MCF 10A (cell line): ENCODE data around the gene PTPRN2. TPM values are rescaled to one million over a fixed set of nuclear protein-coding genes. Genes with fewer than 3 reads are reported as not detected.

Experiments
- BruUV-seq: library from RNA; stranded (reverse); fragments of 400-500 nt; replicated peaks from 2 replicates; lab custom pipeline; 2021; lab: Mats Ljungman, UMichigan
- CTCF ChIA-PET: fragments of 300-600 bp; sonication (Branson Sonifier 250); formaldehyde crosslinking; extraction: SDS; loops from one replicate; lab custom pipeline; 2021; ENCODE audit warnings: antibody characterized with exemption, inconsistent platforms; lab: Yijun Ruan, JAX
- POLR2A ChIA-PET: fragments of 300-600, 350-650 bp; sonication (Branson Sonifier 250); formaldehyde crosslinking; extraction: SDS; loops from one replicate; lab custom pipeline; 2020; ENCODE audit warnings: antibody characterized with exemption, inconsistent platforms; lab: Yijun Ruan, JAX
- DNase-seq: peaks from one replicate; pipeline ENCODE4 v3.0.0-alpha.2; 2018; ENCODE audit not compliant: unreplicated experiment
- H3K27ac Mint-ChIP-seq: one replicate; pipeline ENCODE4 v1.8.0; 2022; ENCODE audit warnings: mild to moderate bottlenecking, low read depth, mixed read lengths; ENCODE audit not compliant: unreplicated experiment
- H3K27me3 Mint-ChIP-seq: one replicate; pipeline ENCODE4 v1.8.0; 2022; ENCODE audit warnings: mixed read lengths; ENCODE audit not compliant: insufficient read depth, unreplicated experiment
- H3K36me3 Mint-ChIP-seq: one replicate; pipeline ENCODE4 v1.8.0; 2022; ENCODE audit warnings: mild to moderate bottlenecking, moderate library complexity, mixed read lengths; ENCODE audit not compliant: insufficient read depth, unreplicated experiment
- H3K4me1 Mint-ChIP-seq: one replicate; pipeline ENCODE4 v1.8.0; 2022; ENCODE audit warnings: mixed read lengths; ENCODE audit not compliant: insufficient read depth, unreplicated experiment
- H3K4me3 Mint-ChIP-seq: one replicate; pipeline ENCODE4 v1.8.0; 2022; ENCODE audit warnings: mild to moderate bottlenecking, moderate library complexity, mixed read lengths; ENCODE audit not compliant: unreplicated experiment
- H3K9me3 Mint-ChIP-seq: one replicate; pipeline ENCODE4 v1.8.0; 2022; ENCODE audit warnings: mixed read lengths; ENCODE audit not compliant: unreplicated experiment
- intact Hi-C: fragments of 100-400 bp; cut with micrococcal nuclease; formaldehyde crosslinking; loops from 2 replicates; pipeline ENCODE4 v1.14.1; 2022
- total RNA-seq: library from RNA; stranded (reverse); gene quantifications from 2 replicates; pipeline ENCODE4 v1.2.3, GENCODE V29; 2022
- TF ChIP-seq, protein P1 (sequence below): fragments of 200-600 bp; IDR thresholded peaks from one replicate; pipeline ENCODE4 v1.8.0; 2022; ENCODE audit warnings: antibody characterized with exemption, mild to moderate bottlenecking; ENCODE audit not compliant: unreplicated experiment

The PTPRN2 gene
- total RNA-seq, 1 experiment from 2014 or later, result 4.5 TPM

DNA sequence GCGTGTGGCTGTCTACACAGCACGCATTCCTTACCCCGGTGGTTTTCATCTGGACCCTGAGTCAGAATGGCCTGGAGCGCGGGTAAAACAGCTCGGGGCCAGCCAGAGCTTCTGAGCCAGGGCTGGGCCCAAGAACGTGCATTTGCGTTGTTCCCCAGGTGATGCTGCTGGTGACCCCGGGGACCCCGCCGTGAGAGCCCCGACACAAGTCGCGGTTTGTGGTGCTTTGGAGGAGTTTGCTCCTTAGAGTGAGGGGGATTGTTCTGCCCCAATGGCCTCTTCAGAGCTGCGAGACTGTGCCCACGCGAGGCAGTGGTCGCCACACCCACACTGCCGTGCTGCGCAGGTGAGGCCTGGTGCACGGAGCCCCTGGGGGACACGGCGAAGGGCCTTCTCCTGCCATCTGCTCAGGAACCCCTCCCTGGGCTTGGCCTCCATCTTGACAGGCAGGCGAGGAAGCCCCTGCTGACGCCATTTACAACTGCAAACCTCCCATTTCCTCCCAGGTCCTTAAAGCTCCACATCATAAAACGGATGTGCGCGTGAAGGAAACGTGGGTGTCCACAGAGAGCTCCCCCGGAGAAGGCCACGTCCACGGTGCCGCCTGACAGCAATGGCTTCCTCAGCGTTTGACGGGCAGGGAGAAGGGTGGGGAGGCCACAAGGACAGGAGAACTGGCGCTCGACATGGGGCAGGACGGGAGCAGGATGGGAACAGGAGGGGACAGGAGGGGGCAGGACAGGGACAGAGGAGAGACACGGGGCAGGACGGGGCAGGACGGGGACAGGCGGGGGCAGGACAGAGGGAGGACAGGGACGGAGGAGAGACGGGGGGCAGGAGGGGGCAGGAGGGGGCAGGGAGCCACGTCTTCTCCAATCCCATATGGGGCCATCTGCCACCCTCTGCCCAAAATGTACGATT, 773.6 kb downstream of the PTPRN2 start:
- Mint-ChIP-seq H3K9me3 (peaks cover 11% of the 10 kb centered on the region), H3K36me3 (no peaks in the 10 kb centered on the region), H3K27ac (no peak overlapping the region), H3K4me1 (no peaks in the 10 kb centered on the region), H3K4me3 (no peak overlapping the region), H3K27me3 (no peaks in the 10 kb centered on the region)
- intact Hi-C loops, result no loop called here
- ChIA-PET CTCF (no interaction called here), POLR2A (no interaction called here)
- TF ChIP-seq, protein P1, sequence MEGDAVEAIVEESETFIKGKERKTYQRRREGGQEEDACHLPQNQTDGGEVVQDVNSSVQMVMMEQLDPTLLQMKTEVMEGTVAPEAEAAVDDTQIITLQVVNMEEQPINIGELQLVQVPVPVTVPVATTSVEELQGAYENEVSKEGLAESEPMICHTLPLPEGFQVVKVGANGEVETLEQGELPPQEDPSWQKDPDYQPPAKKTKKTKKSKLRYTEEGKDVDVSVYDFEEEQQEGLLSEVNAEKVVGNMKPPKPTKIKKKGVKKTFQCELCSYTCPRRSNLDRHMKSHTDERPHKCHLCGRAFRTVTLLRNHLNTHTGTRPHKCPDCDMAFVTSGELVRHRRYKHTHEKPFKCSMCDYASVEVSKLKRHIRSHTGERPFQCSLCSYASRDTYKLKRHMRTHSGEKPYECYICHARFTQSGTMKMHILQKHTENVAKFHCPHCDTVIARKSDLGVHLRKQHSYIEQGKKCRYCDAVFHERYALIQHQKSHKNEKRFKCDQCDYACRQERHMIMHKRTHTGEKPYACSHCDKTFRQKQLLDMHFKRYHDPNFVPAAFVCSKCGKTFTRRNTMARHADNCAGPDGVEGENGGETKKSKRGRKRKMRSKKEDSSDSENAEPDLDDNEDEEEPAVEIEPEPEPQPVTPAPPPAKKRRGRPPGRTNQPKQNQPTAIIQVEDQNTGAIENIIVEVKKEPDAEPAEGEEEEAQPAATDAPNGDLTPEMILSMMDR, result no peak
- DNase-seq, result no peak
- BruUV-seq, result no TSS peak

DNA sequence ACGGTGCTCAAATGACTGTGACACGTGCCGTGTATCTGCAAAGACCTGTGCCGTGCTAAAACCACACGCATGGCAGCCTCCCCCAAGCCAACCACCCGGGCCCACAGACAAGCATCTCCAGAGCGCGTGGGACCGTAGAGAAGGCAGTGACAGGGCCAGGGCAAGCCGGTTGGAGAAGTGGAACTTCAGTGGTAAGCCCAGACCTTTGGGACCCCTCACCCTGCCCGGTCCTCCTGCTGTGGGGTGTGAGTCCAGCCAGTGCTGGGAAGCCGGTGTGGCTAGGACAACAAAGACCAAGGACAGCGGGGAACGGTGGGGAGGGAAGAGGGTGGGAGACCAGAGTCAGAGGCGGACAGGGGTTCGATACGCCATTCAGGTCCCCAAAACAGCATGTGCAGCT, 774.6 kb downstream of the PTPRN2 start:
- intact Hi-C loops, result no loop called here
- Mint-ChIP-seq H3K4me1 (no peaks in the 10 kb centered on the region), H3K4me3 (no peak overlapping the region), H3K27ac (no peak overlapping the region), H3K9me3 (peaks cover 11% of the 10 kb centered on the region), H3K27me3 (no peaks in the 10 kb centered on the region), H3K36me3 (no peaks in the 10 kb centered on the region)
- TF ChIP-seq, protein P1, result no peak
- DNase-seq, result no peak
- POLR2A ChIA-PET, result no interaction called here
- CTCF ChIA-PET, result no interaction called here
- no TSS peak for BruUV-seq

DNA sequence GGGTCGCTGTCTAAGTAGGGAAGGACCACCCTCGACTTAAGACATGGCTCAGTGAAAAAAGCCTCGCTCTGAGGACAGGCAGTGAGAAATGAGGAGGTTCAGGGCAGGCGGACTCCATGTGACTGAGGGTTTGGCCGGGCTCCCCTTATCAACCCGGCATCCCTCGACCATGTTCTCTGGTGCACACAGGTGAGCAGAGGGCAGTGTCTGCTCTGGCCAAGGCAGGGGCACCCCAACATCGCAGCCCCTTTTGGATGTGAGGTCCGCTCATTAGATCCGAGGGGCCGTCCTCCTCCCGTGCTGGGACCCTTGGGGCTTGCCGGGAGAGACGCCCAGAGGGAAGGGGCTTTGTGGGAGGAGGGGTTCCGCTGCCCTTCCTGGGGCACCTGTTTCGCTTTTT, 775.7 kb downstream of the PTPRN2 start:
- Mint-ChIP-seq H3K4me1 (no peaks in the 10 kb centered on the region), H3K4me3 (no peak overlapping the region), H3K27ac (no peak overlapping the region), H3K9me3 (peaks cover 7% of the 10 kb centered on the region), H3K36me3 (no peaks in the 10 kb centered on the region), H3K27me3 (no peaks in the 10 kb centered on the region)
- intact Hi-C loops, result no loop called here
- TF ChIP-seq, protein P1, result no peak
- BruUV-seq, result no TSS peak
- POLR2A ChIA-PET, result interaction anchor here (0.5 kb wide), 1 partner anchor 349 kb away, joined by 3 read pairs; no protein-coding TSS in a partner anchor
- no peak for DNase-seq
- CTCF ChIA-PET, result no interaction called here

DNA sequence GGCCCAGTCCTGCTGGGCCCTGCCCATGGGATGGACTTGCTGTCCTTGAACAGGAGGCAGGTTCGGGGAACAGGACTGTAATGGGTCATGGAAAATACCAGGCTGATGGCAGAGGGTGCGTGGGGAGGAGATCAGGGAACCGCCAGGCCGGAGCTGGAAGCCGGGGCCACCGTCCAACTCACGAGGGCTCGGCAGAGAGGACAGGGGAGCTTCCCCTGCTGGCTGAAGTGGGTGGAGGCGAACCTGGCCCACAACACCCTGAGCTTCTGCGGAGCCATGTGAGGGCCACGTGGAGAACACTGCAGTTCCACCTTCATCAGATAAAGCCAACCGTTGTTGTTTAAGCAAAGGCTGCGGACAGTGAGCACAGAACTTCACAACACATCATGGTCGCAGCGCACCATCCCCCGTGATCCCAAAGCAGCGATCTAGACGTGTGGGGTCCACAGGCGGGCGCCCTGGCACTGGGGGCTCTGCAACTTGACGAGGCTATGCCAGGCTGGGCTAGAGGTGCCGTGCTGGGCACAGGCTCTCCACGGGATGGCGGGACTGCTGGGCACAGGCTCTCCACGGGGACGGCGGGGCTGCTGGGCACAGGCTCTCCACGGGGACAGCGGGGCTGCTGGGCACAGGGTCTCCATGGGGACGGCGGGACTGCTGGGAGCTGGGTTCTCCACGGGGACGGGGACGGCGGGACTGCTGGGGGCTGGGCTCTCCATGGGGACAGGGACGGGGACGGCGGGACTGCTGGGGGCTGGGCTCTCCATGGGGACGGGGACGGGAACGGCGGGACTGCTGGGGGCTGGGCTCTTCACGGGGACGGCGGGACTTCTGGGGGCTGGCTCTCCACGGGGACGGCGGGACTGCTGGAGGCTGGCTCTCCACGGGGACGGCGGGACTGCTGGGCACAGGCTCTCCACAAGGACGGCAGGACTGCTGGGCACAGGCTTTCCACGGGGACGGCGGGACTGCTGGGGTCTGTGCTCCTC, 777.5 kb downstream of the PTPRN2 start:
- CTCF ChIA-PET, result no interaction called here
- Mint-ChIP-seq H3K27me3 (no peaks in the 10 kb centered on the region), H3K4me3 (no peak overlapping the region), H3K36me3 (no peaks in the 10 kb centered on the region), H3K9me3 (peaks cover 12% of the 10 kb centered on the region), H3K27ac (no peak overlapping the region), H3K4me1 (no peaks in the 10 kb centered on the region)
- no TSS peak for BruUV-seq
- intact Hi-C loops, result no loop called here
- DNase-seq, result no peak
- TF ChIP-seq, protein P1, result no peak
- POLR2A ChIA-PET, result no interaction called here
